GM19239 (cell line): Measurements from ENCODE around the gene FAM174B.

ENCODE experiments used
- DNase-seq: peaks from one replicate; pipeline ENCODE4 v3.0.0; 2011; ENCODE audit warnings: low spot score; ENCODE audit not compliant: insufficient read length
- FAIRE-seq: peaks from 2 replicates; lab custom pipeline; 2011; peaks lifted over from hg19 to GRCh38; lab: Jason Lieb, UNC

The FAM174B gene

DNA sequence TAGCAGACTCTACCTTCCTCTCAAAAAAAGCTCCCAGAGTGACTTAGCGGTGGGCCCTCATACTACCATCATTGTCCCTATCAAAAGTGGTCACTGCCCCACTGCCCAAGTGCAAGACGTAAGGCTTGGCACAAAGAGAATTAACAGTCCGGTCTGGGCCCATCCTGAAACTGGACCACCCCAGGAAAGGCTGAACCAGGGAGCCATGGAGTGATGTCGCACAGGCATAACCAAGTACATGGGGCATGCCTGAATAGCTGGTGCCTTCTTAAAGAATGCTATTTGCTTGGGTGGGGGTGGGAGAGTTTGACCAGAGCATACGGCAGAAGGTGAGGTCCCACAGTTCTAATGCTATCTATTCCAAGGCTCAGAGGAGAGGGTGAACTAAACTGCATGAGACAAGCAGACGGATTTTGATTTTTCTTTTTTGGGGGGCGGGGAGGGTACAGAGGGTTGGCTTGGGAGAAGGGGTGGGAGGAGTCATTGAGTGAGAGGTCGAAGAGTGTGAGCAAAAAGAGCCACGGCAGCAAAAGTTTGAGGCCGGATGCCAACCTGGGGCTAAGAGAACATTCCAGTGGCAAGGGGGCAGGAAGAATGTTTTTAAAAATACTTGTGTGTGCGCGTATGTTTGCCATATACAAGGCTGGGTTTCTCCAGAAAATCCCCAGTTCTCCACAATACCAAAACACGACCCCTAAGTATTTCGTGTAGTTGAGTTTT lies 50.2 kb downstream of the FAM174B start:
- no peak for DNase-seq
- no peak for FAIRE-seq

DNA sequence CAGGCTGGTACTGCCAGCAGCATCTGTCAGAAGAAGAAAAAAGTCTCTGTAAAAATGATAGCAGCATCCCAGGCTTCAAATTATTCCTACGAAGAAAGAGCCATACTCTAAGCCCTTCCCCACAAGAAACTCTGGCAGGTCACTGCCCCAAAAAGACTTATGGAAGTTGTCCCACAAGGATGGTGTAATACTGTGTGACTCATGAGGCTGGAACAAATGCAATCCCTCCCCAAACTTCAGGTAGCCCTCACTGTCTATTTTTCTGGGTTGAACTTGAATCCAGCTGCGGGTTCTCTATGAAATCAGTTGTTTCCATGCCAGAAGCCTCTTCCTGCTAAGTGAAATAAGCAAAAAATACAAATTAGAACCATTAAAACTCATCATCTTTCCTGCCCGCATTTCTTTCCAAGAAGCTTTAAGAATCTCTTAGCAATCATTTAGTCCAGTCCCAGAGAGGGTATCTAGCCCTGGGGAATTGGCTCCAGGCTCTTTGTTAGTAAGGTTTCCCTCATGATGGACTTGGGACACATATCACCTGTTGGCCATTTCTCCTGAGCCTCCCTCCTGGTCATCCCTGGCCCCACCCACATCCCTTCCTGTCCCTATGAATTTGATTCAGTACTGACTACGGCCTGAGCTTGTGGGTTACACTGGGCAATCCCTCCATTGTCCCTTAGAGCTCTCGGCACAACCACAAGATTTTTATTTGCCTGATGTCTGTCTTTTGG lies 51.7 kb downstream of the FAM174B start:
- FAIRE-seq = no peak

DNA sequence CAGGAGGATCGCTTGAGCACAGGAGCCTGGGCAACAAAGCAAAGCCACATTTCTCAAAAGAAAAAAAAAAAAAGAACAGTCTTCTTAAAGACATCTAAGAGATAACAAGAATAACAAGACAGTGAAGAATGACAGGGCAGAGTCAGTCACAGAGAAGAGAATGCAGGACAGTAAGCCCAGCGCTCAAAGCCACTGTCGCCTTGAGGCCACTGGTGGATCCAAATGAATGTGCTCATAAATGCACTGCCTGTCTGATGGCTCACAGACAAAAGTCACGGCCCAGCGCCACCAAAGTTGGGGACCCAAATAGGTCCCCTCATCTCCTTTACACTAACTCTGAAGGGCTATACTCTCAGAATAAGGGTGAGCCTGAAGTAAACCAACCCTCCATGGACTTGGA lies 52.3 kb downstream of the FAM174B start:
- DNase-seq = no peak
- no peak for FAIRE-seq

More for the DNA sequence above, 51.7 kb downstream of the FAM174B start:
- DNase-seq = no peak

DNA sequence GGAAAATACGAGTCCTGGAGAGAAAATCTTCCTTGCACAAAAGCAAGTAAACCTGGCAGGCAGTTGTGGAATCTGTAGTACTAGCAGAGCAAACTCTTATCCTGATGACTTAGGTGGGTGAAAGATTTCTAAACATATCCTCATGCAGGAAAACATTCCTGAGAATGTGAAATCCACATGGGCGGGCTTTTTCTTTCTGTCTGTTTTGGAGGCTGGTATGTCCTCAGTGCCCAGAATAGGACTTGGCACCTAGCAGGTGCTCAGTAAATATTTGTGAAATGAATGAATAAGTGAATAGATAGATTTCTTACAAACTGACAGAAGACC lies 53.3 kb downstream of the FAM174B start:
- FAIRE-seq = no peak
- no peak for DNase-seq

DNA sequence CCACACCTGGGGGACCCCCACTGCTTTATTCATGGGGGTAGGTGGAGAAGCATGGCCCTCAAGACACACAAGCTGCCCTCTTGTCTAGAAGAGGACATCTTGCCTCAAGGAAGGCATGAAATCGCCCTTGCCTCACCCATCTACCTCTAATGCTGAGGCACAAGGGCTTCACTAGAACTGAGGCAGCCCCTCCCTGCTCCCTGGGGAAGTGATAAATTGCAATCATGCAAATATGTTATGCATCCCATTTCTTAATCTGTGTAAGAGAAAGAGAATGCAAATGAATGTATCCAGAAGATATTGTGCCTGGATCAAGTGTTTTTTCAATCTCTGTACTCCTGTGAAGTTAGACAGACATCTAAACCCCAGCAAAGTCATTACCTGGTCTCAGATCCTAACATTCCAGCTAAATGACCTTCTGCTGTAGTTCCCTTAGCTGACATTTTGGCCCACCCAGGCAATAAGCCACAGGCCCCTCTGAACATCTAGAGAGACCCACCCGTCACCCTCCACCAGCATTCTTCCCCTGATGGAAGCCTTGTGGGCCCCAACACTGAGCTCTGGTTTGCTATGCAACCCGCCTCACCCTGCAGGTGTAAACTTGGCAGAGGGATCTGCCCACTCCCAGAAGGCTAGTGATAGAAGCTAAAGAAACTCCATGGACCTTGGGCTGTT lies 53.8 kb downstream of the FAM174B start:
- DNase-seq (no peak), FAIRE-seq (no peak)

DNA sequence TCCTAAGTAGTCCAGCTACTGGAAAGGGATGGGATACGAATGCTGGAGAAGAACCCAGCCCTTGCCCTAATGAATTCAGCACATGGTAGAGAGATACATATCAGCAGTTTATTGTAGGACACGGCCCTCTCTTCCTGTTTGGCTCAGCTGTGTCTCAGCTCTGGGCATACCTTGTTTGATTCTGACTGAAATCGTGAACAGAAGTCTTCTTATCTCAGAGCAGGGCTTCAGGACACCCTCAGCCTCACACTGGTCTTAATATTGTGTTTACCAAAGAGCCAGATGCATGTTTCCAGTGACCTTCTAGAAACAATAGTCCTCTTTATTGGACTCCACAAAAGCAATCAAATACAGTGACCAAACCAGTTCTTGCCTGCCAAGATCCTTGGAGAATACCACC lies 54.7 kb downstream of the FAM174B start:
- DNase-seq = no peak
- FAIRE-seq = no peak

GRCh38 chr15:92599394-92599970 lies 56.1 kb downstream of the FAM174B start:
- no peak for DNase-seq
- FAIRE-seq = no peak

GRCh38 chr15:92597548-92597947 lies 58.0 kb downstream of the FAM174B start:
- FAIRE-seq (no peak), DNase-seq (no peak)

GRCh38 chr15:92596623-92597022 lies 59.0 kb downstream of the FAM174B start:
- DNase-seq (no peak), FAIRE-seq (no peak)

DNA sequence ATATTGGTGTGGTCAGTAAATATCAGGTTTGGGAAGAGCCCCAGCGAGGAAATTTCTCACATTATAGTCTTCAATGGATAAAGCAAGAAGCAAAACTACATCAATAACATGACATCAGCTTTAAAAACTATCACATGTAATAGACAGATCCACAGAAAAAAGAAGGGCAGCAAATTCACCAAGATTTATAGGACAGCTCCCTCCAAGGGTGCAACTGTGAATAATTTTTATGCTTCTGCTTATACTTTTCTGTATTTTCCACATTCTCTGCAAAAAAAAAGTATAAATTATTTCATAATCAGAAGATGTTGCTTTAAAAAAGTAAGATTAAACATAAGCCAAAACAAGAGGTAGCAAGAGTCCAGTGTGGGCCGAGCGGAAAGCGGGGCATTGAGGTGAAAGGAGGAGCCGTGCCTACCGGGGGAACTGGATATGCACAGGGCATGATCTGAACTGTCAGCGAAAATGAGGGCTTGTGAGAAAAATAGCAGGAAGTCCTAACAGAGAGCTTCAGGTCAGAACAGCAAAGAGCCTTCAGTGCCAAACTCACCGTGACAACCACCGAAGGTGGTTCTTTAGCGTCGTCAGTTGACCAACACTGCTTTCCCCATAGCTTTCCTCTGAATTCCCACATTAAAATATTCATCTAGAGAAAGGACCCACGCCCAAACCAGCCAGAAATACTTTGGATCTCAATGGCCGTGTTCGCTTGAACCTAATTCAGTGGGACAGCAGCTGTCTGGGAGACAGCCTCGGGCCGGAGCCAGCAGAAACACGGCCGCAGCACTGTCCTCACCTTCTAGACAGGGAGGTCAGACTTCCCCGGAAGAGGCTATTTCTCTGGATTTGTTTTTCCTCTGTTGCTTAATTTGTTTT lies 59.8 kb downstream of the FAM174B start:
- FAIRE-seq = no peak
- no peak for DNase-seq

DNA sequence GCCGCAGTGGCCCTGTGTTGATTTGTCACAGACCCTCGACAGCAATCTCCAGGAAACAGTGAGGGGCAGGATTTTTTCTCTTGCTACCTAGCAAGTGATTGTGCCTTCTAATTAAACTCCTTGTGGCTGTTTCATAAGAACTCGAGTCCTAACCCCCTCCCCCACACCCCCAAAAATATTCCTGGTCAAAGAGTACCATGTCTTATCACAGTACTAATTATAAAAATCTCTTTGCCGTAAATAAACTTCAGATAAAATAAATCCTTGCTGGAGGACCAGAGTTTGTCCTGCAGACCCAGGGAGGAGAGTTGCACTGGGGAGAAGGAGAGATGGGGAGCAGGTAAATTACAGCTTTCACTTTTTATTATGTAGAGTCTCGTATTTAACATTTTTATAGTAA lies 64.3 kb downstream of the FAM174B start:
- FAIRE-seq = no peak

DNA sequence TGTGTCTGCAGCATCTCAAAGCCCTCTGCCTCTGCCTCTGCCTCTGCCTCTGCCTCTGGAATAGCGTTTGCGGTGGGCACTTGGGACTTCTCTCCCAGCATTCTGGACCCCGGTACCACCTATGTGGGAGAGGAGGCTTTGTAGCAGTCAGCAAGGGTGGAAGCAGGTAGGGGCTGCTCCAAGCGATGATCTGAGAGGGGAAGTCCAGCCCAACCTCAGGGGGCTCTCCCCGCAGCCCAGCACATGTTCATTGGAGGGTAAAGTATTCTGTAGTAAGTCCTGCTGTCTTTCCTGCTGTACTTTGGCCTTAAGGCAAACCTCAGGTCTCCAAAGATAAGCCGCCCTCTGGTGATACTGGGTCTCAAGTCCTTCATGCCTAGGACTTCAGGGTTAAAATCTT lies 68.6 kb downstream of the FAM174B start:
- FAIRE-seq (no peak), DNase-seq (no peak)

More for the DNA sequence above, 64.3 kb downstream of the FAM174B start:
- no peak for DNase-seq

DNA sequence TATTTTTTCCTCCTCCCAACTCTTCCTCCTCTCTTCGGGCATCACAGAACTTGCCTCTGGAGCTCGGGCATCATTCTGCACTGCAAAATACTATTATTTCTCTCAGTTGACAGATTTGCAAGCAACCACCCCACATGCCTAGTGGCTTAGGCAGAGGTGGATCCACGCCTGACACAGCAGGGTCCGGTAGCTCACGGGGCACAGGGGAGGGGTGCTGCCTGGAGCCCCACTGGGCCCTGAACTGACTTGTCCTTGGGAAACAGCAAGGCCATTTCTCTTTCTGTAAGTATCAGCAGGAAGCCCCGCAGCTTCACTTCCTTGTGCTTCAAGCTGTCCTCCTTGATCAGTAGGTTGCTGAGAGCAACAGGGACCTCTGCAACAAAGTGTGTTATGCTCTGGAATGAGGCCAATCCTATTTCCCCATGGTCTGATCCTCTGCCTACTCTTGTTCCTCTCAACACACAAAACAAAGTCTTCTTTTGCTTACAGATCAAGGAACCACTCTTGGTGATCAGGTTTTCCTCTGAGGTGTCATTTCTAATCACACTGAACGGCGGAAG lies 69.1 kb downstream of the FAM174B start:
- FAIRE-seq (no peak), DNase-seq (no peak)

GRCh38 chr15:92584105-92584504 lies 71.5 kb downstream of the FAM174B start:
- FAIRE-seq (no peak), DNase-seq (no peak)

- no peak for FAIRE-seq
Measured at GRCh38 chr15:92583096-92584034, 72.2 kb downstream of the FAM174B start.

DNA sequence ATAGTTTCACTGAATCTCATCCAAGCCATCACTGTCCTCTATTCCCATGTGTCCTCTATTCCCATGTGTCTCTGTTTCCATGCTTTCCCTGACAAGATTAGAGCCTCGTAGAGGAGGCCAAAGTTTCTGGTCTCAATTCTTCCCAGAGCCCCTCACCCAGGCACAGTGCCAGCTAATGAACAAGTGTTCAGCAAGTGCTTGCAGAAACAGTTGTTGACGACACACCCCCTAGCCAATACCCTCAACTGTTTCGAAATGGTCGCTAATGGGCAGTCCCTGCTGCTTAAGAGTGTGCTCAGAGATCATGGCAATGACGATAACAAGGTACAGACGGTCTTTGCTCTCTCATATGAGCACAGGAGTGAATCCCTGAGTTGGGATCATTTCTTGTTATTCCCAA lies 73.4 kb downstream of the FAM174B start:
- no peak for FAIRE-seq
- no peak for DNase-seq

More at GRCh38 chr15:92583096-92584034, 72.2 kb downstream of the FAM174B start:
- no peak for DNase-seq

GRCh38 chr15:92580933-92581445 lies 74.6 kb downstream of the FAM174B start:
- no peak for FAIRE-seq
- no peak for DNase-seq

DNA sequence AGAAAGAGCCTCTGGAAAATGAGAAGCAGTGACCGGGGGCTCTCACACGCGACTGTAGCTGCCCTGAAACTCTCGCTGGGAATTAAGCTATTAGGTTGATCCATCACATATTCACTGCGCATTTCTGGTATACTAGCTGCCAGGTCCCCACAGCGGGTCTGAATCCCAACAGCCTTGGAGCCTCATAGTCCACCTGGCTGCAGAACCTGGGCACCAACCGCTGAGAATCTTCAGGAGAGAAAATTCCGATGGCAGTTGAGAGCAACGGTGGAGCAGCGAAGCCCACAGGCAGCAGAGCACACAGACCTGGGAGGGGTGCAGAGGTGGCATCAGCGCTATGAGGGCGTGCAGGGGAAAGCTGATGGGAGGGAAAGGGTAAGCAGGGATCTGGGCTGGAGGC lies 75.1 kb downstream of the FAM174B start:
- no peak for DNase-seq
- FAIRE-seq = no peak
